Glutamatergic neuron (in vitro differentiated cells): ENCODE results near the gene KLHL36. TPM values are rescaled to one million over a fixed set of nuclear protein-coding genes. Genes with fewer than 3 reads are reported as not detected.
"Not testable (repeated sequence)": the region's sequence is repeated elsewhere in the genome, so short reads cannot be mapped to it uniquely, and the experiment has no call there.

Experiments
- DNase-seq: peaks from one replicate; pipeline ENCODE4 v3.0.0; 2022
- H3K27ac Mint-ChIP-seq: one replicate; pipeline ENCODE4 v1.8.0; 2020; ENCODE audit warnings: mild to moderate bottlenecking, mixed read lengths, inconsistent platforms; ENCODE audit not compliant: unreplicated experiment
- H3K27me3 Mint-ChIP-seq: one replicate; pipeline ENCODE4 v1.8.0; 2020; ENCODE audit warnings: mild to moderate bottlenecking, moderate library complexity, mixed read lengths, inconsistent platforms; ENCODE audit not compliant: unreplicated experiment
- H3K36me3 Mint-ChIP-seq: one replicate; pipeline ENCODE4 v1.8.0; 2020; ENCODE audit warnings: mild to moderate bottlenecking, mixed read lengths, inconsistent platforms; ENCODE audit not compliant: unreplicated experiment
- H3K4me1 Mint-ChIP-seq: one replicate; pipeline ENCODE4 v1.8.0; 2020; ENCODE audit warnings: mild to moderate bottlenecking, low read depth, mixed read lengths, inconsistent platforms; ENCODE audit not compliant: unreplicated experiment
- H3K4me3 Mint-ChIP-seq: one replicate; pipeline ENCODE4 v1.8.0; 2020; ENCODE audit warnings: mild to moderate bottlenecking, mixed read lengths, inconsistent platforms; ENCODE audit not compliant: unreplicated experiment
- H3K9me3 Mint-ChIP-seq: one replicate; pipeline ENCODE4 v1.8.0; 2020; ENCODE audit warnings: mild to moderate bottlenecking, moderate library complexity, mixed read lengths, inconsistent platforms; ENCODE audit not compliant: unreplicated experiment
- total RNA-seq: library from RNA; stranded (reverse); fragmentation: NEBNext Ultra II Directional; extraction: Animal tissue kit (Norgen Biotek cat#: 25700); gene quantifications from one replicate; pipeline ENCODE4 v1.2.1, GENCODE V29; 2021; ENCODE audit not compliant: unreplicated experiment
- TF ChIP-seq, protein P1 (sequence below): fragments of 200-600 bp; sonication (generic); IDR thresholded peaks from one replicate; pipeline ENCODE4 v1.5.0; 2021; ENCODE audit not compliant: partially characterized antibody, unreplicated experiment

Gene KLHL36
- total RNA-seq, 1 donor from 2014 or later = 38.2 TPM

DNA sequence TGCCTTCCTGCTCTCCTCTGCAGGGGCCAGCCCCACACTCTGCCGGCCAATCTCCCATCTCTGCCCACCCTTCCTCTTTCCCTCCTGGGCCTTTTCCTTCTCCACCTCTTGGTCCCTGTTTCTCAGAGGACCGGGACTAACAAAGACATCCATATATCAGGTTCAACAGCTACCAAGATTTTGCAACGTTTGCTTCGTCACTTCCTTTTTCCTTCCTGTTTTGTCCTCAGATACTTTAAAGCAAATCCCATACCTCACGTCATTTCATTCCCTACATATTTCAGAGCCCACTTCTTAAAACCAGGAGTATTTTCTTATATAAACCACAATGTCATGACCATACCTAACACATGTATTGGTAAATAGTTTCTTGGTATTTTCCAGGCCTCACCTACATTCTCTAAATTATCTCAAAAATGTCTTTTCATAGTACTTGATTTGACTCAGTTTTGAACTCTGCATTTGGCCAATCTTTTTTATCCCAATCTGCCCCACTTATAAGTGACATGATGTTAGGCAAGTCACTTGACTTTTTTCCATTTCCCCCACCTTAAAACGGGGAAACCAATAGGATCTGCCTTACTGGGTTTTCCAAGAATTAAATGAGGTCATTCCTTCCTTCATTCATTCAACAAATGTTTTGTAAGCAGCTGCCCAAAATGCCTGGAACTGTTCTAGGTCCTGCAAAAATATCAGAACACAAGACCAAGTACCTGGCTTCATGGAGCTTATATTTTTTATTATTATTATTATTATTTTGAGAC lies 44.3 kb downstream of the KLHL36 start:
- Mint-ChIP-seq H3K4me3 (no peak overlapping the region), H3K27ac (no peak overlapping the region), H3K4me1 (peaks cover 3% of the 10 kb centered on the region), H3K36me3 (peaks cover 5% of the 10 kb centered on the region), H3K27me3 (no peaks in the 10 kb centered on the region), H3K9me3 (no peaks in the 10 kb centered on the region)
- no peak for DNase-seq
- TF ChIP-seq, protein P1, sequence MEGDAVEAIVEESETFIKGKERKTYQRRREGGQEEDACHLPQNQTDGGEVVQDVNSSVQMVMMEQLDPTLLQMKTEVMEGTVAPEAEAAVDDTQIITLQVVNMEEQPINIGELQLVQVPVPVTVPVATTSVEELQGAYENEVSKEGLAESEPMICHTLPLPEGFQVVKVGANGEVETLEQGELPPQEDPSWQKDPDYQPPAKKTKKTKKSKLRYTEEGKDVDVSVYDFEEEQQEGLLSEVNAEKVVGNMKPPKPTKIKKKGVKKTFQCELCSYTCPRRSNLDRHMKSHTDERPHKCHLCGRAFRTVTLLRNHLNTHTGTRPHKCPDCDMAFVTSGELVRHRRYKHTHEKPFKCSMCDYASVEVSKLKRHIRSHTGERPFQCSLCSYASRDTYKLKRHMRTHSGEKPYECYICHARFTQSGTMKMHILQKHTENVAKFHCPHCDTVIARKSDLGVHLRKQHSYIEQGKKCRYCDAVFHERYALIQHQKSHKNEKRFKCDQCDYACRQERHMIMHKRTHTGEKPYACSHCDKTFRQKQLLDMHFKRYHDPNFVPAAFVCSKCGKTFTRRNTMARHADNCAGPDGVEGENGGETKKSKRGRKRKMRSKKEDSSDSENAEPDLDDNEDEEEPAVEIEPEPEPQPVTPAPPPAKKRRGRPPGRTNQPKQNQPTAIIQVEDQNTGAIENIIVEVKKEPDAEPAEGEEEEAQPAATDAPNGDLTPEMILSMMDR = no peak

DNA sequence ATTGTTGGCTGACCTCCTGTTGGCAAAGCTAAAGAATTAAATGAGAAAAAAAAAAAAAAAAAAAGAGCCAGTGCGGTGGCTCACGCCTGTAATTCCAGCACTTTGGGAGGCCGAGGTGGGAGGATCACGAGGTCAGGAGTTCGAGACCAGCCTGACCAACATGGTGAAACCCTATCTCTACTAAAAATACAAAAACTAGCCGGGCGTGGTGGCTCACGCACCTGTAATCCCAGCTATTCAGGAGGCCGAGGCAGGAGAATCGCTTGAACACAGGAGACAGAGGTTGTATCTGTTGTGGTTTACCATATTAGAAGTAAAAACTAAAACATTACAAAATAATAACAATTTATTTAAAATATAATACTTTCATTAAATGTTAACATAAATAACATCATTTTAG lies 45.6 kb downstream of the KLHL36 start:
- H3K27me3 Mint-ChIP-seq, DNase-seq, H3K9me3 Mint-ChIP-seq, H3K36me3 Mint-ChIP-seq, H3K27ac Mint-ChIP-seq, H3K4me3 Mint-ChIP-seq, H3K4me1 Mint-ChIP-seq: not testable (repeated sequence)

DNA sequence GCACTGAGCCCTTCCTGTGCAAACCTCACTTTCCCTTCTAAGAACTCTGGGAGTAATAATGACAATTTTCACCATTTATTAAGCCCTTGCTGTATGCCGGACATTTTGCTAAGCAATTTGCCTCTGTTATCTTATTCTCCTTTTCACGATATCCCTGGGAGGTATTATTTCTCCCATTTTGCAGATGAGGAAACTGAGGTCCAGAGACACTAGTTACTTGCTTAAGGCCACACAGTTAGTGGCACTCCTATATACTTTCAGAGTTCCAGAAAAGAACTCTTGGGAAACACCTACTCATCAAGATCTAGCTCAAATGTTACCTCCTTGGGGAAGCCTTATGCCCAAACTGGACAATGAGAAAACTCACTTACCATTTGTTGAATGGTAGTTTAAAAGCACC lies 46.7 kb downstream of the KLHL36 start:
- no peaks in the 10 kb centered on the region for H3K36me3 Mint-ChIP-seq
- DNase-seq = no peak
- peaks cover 5% of the 10 kb centered on the region for H3K4me1 Mint-ChIP-seq
- peaks cover 3% of the 10 kb centered on the region for H3K9me3 Mint-ChIP-seq
- no peak overlapping the region for H3K27ac Mint-ChIP-seq
- TF ChIP-seq, protein P1 = no peak
- no peaks in the 10 kb centered on the region for H3K27me3 Mint-ChIP-seq
- H3K4me3 Mint-ChIP-seq = no peak overlapping the region

DNA sequence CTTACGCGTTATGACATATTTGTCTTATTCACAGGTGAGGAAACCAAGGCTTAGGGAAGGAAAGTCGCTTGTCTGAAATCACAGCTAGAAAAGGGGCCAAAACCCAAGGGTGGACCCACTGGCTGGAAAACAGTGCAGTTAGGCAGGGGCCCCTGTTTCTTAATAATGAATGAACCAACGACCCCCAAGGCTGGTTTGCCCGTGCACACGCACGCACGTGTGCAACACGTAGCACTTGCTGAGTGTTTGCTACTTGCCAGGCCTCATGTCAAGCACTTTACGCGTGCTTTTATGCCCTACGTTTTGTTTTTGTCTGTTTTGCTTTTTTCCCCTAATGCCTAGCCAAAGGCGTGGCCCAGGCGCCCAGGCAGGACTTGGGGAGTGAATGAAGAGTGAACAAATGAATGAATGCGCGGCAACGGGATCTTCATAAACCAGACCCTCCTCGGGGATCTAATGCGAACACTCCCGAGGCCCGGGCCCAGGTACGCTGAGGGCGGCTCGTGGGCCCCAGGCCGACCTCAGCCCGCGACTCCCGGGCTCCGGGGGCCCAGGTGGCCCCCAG lies 50.9 kb downstream of the KLHL36 start:
- Mint-ChIP-seq H3K9me3 (peaks cover 7% of the 10 kb centered on the region), H3K4me1 (peaks cover 25% of the 10 kb centered on the region), H3K36me3 (no peaks in the 10 kb centered on the region), H3K27me3 (peaks cover 6% of the 10 kb centered on the region), H3K4me3 (peak overlapping the region; percentile 90), H3K27ac (peak overlapping the region; percentile 76)
- TF ChIP-seq, protein P1 = no peak
- DNase-seq = no peak

DNA sequence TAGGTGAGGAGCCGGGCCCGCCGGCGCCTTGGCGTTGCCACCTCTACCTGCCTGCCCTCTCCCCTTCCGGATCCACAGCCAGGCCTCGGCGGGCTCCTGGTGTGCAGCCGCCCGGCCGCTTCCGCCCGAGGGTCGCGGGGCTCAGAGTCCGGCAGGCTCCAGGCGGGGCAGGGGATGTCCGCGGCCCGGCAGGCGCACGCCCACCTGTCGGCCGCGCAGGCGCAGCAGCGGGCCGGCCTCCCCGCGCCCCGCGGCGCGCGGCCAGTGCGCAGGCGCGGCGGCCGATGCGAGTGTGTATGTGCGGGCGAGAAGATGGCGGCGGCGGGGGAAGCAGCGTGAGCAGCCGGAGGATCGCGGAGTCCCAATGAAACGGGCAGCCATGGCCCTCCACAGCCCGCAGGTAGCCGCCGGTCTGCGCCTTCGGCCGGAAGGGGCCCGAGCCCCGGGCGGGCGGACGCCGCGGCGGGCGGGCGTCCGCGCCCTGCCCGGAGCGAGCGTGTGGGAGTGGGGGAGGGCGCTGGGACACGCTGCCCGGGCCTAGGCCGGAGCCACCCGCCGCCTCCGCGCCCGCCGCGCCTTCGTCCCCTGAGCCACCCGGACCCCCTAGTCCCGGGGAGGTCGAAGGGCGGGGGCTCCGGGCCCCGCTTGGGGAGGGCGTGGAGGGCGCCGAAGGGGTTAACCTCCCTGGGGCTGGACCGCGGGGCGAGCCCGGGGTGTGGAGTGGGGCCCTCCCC lies 51.6 kb downstream of the KLHL36 start, which contains the start of gene USP10:
Gene USP10, plus strand, starts transcription at position 289 of the 734 bp plus-strand sequence. Its CDS starts 91 bp downstream, at position 380.
- Mint-ChIP-seq H3K9me3 (peaks cover 7% of the 10 kb centered on the region), H3K4me3 (peak within 1 kb of the TSS; percentile 98), H3K4me1 (peaks cover 29% of the 10 kb centered on the region), H3K27me3 (peaks cover 6% of the 10 kb centered on the region), H3K27ac (peak within 1 kb of the TSS; percentile 89), H3K36me3 (no peaks in the 10 kb centered on the region)
- peak; percentile 86 for DNase-seq
- TF ChIP-seq, protein P1 = no peak
